Measurements from ENCODE around the gene NELFB. TPM values are rescaled to one million over a fixed set of nuclear protein-coding genes. Genes with fewer than 3 reads are reported as not detected.
A peak's percentile ranks its signal among the peaks of the same experiment; 100 is the strongest.
"Not testable (repeated sequence)": the region's sequence is repeated elsewhere in the genome, so short reads cannot be mapped to it uniquely, and the experiment has no call there.

Gene NELFB
- total RNA-seq, 1 donor, result 47.1 TPM

GRCh38 chr9:137255448-137256114, 454 bp downstream of the NELFB start:
- DNase-seq (ENCODE audit: low read depth), result peak; percentile 36
- no peak for TF ChIP-seq CTCF (IDR thresholded peaks at IDR 0.05; ENCODE audit: insufficient read depth, low read depth, low read length)
- H3K4me3 ChIP-seq (ENCODE audit: low read depth, low read length), result peak overlapping the region; percentile 94

- peak overlapping the region; percentile 94 for H3K4me3 ChIP-seq (ENCODE audit: low read depth, low read length)
- no peak for DNase-seq (ENCODE audit: low read depth)
- TF ChIP-seq CTCF (IDR thresholded peaks at IDR 0.05; ENCODE audit: insufficient read depth, low read depth, low read length), result no peak
These were observed 1.2 kb downstream of the NELFB start for GRCh38 chr9:137256362-137256761.

GRCh38 chr9:137256856-137257255, 1.7 kb downstream of the NELFB start:
- no peak for DNase-seq (ENCODE audit: low read depth)
- no peak overlapping the region for H3K4me3 ChIP-seq (ENCODE audit: low read depth, low read length)
- no peak for TF ChIP-seq CTCF (IDR thresholded peaks at IDR 0.05; ENCODE audit: insufficient read depth, low read depth, low read length)

GRCh38 chr9:137262173-137262908, 7.2 kb downstream of the NELFB start:
- H3K4me3 ChIP-seq (ENCODE audit: low read depth, low read length), result not testable (repeated sequence)
- DNase-seq (ENCODE audit: low read depth), result peak; percentile 56
- peak; percentile 56 for TF ChIP-seq CTCF (IDR thresholded peaks at IDR 0.05; ENCODE audit: insufficient read depth, low read depth, low read length)

GRCh38 chr9:137262909-137263285, 7.8 kb downstream of the NELFB start:
- no peak for TF ChIP-seq CTCF (IDR thresholded peaks at IDR 0.05; ENCODE audit: insufficient read depth, low read depth, low read length)
- no peak for DNase-seq (ENCODE audit: low read depth)
- H3K4me3 ChIP-seq (ENCODE audit: low read depth, low read length), result no peak overlapping the region

- DNase-seq (ENCODE audit: low read depth), result no peak
- no peak overlapping the region for H3K4me3 ChIP-seq (ENCODE audit: low read depth, low read length)
- no peak for TF ChIP-seq CTCF (IDR thresholded peaks at IDR 0.05; ENCODE audit: insufficient read depth, low read depth, low read length)
These were observed 8.4 kb downstream of the NELFB start for GRCh38 chr9:137263506-137263905.
